HG02678 (cell line): ENCODE measurements around the gene LILRA5.
"Not testable (repeated sequence)": the region's sequence is repeated elsewhere in the genome, so short reads cannot be mapped to it uniquely, and the experiment has no call there.

ENCODE experiments used
- ATAC-seq: cut with Tn5 transposase; IDR thresholded peaks from one replicate; pipeline ENCODE4 v1.9.1; 2021; ENCODE audit warnings: mild to moderate bottlenecking, moderate library complexity; ENCODE audit not compliant: unreplicated experiment

The LILRA5 gene

DNA sequence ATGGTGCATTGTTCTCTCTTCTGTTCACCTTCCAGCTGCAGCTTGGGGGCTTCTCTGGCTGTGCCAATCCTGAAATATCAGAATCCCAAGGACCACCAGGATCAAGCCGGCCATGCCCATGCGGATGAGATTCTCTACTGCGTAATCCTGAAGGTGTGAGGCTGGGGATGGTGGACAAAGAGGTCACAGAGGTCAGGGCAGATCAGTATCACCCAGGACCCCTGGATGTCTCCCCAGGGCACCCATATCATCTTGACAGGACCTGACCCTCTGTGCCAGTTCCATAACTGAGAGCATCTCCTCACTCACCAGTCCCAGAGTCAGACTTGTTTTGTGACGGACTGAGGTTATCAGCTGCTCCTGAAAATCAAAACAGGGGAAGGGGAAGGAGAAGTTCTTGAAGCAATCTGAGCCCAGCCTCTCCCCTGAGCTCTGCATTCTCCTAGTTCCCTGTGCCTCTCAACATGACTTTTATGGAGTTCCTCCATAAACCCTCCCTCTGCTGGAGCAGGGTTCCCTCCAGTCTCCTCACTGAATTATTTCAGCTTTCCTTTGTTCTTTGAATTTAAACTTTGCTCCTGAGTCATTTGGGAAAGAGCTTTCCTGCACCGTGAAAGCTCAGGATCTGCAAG, 5.5 kb downstream of the LILRA5 start:
- ATAC-seq = no peak

DNA sequence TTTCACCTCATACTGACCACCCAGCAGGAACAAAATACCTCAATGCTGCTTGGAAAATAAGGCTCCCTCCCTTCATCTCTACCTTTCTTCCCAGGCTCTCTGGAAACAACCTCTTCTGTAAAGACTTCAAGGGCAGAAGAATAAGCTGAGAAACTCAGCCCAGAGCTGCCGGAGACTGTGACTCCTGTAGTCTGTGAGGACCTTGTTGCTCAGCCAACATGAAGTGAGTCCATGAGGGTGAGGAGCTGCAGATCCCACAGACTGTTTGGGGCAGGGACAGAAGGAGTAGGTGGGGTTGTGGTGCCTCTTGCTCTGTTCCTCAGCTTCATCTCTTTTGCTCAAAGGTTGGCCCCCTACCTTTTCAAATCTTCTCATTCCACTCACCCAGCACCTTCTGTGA, 7.8 kb downstream of the LILRA5 start:
- no peak for ATAC-seq

DNA sequence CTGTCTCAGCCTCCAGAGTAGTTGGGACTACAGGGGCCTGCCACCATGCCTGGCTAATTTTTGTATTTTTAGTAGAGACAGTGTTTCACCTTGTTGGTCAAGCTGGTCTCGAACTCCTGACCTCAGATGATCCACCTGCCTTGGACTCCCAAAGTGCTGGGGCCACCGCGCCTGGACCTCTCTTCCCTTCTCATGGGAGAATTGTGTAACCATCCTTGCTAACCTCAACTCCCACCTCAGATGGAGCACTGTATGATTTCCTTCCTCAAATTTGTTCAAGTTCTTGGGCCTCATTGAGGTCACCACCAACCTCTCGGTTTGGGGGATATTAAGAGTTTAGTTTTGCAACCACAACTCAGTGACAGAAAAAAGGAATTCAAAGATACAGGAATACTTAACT, 10.7 kb downstream of the LILRA5 start:
- ATAC-seq = no peak

DNA sequence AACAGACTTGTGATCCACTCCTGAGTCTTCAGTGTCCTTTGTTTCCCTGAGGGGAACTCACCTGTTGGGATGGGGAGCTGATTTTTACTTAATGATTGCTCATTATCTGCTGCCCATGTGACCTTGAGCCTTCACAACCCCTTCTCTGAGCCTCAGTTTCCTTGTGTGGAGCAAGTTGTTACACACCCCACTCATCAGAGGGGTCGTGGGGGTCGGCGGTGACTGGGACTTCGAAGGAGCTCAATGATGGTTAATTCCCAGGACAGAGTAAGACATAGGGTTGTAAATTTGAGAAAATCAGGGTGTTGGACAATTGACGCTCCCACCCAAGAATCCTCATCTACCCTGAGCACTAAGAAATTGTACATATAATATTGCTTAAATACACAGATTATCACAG, 13.5 kb downstream of the LILRA5 start:
- no peak for ATAC-seq

DNA sequence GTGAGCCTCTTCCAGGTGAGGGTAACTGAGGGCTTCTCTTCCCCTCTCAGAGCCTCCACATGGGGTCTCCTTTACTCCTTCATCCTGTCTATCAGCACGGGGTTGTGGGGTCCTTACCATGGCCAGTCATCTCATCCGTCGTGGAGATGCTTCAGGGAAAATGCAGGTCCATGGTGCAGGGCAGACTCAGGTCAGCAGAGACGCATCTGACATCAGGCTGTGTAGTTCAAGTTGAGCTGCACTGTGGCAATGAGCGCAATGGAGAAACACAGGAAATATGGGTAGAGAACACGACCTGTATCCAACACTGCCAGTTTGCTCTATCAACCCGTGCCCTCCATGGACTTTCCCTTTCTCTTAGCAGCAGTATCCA, 13.9 kb downstream of the LILRA5 start:
- ATAC-seq = no peak

DNA sequence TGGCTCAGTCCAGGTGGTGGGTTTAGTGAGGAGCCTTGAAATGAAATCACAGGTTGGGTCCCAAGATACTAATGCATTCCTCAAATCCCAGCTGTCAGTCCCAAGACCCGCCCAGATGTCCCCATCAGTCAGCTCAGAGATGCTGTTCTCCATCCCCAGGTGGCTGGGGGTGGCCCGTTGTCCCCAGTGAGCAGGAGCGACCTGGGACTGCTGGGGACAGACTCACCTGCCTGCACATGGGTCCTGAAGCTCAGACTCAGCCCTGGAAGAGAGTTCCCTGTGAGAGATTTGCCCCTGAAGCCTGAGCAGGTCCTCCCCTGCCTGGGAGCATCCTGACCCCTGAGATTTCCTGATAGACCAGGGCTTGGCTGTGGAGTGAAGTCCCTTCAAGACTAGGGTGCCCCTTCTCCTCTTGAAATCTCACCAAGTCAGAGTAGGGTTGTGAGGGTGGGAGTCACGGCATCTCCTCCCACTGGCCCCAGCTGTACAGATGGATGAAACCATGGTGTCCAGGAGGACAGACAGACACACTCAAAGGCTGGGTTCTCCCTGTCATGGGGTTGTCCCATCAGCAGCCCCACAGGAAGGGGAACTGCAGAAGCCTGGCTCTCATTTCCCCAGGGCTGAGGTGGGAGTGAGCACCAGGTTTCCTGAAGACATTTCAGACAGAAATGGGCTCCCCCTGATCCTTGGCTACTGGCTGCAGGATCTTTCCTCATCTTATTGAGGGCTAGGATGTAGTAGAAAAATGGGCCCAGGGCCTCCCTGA, 14.4 kb downstream of the LILRA5 start:
- ATAC-seq = no peak

DNA sequence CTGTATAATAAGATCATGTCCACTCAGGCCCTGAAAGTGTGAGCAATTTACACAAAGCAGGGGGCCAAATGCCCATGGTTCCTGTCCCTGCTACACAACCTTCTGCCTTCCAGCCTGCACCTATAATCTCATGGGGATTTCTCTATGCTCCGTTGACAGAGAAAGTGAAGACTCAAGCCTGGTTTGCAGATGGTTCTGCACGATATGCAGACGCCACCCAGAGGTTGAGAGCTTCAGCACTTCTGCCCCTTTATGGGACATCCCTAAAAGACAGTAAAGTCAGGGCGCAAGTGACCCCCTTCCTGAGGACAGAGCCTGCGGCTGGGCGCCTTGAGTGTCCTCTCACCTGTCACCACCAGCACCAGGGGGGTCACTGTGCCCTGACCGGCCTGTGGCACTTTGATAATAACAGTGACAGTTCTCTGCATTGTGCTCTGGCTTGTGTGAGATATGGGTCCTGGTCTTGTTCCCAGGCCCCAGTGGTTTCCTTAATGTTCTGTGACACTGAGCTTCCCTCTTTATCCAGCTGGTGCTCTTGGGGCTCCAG, 15.1 kb downstream of the LILRA5 start:
- no peak for ATAC-seq

DNA sequence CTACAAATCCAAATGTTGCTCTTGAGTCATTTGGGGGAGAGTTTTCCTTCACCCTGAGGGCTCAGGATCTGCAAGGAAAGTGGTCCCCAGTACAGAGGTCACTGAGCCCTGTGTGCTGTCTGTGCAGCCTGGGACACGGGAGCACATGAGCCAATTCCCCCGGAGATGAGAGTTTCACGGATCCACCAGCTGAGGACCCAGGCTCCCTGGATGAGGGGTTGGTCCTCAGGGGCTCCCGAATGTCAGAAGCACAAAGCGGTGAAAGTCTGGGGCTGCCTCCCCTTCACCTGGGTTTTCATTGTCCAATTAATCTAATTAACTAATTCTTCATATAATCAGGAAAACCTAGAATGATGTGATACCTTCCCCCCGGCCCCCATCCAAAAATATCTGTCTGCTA, 18.4 kb downstream of the LILRA5 start:
- ATAC-seq = no peak

DNA sequence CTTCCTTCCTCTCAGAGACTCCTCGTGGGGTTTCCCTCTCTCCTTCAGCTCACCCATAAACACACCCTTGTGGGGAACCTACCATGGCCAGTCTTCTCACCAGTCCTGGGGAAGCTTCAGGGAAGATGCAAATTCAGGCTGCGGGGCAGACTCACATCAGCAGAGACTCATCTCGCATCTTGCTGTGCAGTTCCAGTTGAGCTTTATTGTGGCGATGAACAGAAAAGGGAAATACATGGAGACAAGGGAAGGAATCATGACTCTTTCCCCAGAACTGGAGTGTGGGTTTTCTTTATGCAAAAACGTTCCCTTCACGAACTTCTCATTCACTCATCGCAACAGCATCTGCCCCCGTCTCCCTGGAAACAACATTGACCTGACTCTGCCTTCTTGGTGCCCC, 23.8 kb downstream of the LILRA5 start:
- ATAC-seq = not testable (repeated sequence)

DNA sequence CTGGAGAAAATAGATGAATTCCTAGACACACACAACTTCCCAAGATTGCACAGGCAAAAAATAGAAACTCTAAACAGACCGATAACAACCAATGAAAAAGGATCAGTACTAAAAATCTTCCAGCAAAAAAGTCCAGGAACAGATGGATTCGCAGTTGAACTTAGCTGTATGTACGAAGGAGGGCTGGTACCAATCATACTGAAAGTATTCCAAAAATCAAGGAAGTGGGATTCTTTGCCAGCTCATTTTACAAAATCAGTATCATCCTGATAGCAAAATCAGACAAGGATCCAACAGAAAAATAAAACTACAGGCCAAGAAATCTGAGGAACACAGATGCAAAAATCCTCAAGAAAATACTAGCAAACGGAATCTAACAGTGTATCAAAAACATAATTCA, 25.5 kb downstream of the LILRA5 start:
- ATAC-seq = no peak

DNA sequence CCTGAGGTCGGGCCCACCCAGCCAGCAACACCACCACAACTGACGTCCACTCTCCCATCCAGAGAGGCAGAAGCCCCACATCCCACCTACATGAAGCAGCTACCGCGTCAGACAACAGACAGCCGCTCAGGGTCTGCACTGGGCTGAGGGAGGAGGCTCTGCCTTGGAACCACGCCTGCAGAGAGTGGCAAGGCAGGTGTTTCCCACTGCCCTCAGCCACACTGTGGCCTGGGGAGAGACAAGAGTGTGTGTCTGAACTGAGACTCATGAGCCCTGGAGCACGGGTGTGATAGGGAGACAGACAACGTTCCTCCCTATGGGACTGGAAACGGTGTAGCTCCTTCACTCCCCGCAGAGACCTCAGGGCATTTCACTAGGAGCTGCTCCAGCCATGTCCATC, 26.7 kb downstream of the LILRA5 start:
- ATAC-seq = not testable (repeated sequence)

DNA sequence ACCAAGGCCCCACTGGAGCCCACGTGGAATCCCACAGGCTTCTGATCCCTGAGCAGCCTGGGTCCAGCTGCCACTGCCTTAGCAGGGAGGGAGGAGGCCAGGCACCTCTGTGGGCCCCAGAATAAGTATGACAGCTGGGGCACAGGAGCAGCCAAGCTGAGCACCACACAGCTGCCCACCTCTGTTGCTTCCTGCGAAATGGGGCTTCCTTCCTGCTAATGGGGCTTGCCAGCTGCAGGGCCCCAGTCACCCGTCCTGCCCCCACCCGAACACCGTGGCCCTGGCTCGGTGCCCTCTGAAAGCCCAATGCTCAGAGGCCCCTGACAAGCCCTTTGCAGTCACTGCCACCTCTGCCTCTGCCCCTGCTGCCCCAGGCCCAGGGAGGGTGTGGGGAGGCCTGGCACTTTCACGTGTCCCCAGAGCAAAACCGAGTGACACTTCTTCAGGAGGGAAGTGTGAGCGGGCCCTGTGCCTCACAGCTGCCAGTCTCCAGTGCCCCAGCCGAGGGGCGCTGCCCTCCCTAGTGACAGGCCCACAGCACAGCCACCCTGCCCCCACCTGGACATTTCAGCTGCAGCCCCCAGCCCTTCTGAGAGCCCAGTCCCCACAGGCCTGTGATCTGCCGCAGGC, 27.4 kb downstream of the LILRA5 start:
- ATAC-seq = not testable (repeated sequence)

DNA sequence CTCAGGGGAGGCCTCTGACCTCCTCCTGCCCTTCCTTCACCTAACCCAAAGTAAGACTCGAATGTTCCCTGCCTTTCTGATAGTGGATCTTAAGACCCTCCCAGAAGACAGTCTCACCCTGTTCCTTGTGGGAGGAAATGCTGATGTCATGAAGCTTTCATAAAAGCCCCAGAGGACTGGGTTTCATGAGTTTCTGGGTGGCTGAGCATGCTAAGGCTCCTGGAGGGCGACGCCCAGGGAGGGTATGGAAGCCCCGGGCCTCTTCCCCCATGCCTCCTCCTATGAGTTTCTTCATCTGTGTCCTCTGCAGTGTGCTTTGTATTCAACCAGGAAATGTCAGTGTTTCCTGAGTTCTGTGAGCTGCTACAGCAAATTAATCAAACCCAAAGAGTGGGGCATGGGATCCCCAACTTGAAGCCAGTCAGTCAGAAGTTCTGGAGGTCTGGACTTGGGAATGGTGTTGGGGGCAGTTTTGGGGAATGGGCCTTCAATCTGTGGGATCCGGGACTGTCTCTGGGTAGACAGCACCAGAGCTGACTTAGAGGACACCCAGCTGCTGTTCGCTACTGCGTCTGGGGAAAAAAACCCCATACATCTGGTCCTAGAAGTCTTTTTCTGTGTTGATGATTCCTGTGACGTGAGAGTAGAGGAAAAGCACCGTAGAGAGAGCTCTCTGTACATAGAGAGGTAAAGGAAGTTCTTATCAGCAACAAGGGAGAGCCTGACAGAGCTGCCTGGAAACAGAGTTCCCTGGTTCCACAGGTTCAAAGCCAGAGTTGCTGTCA, 30.1 kb downstream of the LILRA5 start:
- ATAC-seq = no peak

DNA sequence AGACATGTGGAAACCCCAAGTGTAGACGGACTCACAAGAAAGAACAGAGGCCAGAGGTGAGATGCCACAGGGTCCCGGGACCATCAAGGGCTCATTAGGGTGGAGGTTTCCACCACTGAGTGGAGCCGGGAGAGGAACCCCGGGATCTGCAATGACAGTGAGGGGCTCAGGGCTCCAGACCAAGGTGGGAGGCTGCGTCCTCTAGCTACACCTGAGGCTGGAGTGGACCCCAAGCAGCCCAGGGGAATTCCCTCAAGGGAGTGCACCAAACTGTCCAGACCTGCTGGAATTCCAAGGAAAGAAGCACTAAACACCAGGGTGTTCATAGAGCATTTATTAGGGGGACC, 31.3 kb downstream of the LILRA5 start:
- ATAC-seq = not testable (repeated sequence)

DNA sequence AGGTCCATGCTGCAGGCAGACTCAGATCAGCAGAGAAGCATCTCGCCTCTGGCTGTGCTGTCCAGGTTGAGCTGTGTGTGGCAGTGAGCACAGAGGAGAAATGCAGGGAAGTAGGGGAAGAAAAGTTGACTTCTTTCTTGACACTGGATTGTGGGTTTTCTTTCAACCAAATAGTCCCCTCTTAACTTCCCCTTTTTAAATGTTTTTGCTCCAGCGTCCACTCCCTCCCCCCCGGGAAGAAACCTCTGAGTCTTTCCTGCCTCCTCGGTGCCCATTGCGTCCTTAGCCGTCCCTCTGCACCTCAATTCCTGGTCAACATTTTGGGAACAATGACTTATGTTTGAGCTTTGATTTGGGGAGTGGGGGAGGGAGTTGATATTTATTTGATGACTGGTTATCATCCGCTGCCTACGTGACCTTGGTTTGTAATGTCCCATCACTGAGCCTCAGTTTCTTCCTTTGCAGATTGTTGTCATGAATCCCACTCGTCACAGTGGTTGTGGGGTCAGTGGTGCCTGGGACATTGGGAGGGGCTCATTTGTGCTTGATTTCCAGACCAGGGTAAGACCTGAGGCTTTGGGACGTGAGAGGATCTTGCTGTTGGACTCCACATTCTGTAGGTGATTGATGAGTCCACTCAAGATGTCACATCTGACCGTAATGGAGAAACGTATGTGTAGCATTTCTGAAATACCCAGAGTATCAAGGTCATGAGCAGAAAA, 31.8 kb downstream of the LILRA5 start, which contains the start of gene LILRB2:
LILRB2 (minus strand) TSS at position 104 of the 722 bp plus-strand sequence. CDS start 614 bp downstream, outside the sequence.
- ATAC-seq = no peak

DNA sequence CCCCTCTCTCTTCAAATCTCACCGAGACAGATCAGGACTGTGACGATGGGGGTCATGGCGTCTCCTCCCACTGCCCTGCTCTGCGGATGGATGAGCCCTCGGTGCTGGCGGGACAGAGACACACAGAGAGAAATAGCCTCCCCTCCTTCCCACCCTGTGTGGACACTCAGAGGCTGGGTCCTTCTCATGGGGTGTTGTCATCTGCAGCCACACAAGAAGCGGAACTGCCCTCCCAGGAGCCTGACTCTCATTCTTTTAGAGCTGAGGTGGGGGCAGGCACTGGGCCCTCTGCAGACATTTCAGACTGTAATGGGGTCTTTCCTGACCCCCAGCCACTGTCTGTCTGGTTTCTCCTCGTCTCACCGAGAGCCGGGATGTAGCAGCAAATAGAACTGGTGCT, 32.5 kb downstream of the LILRA5 start:
- ATAC-seq = not testable (repeated sequence)

DNA sequence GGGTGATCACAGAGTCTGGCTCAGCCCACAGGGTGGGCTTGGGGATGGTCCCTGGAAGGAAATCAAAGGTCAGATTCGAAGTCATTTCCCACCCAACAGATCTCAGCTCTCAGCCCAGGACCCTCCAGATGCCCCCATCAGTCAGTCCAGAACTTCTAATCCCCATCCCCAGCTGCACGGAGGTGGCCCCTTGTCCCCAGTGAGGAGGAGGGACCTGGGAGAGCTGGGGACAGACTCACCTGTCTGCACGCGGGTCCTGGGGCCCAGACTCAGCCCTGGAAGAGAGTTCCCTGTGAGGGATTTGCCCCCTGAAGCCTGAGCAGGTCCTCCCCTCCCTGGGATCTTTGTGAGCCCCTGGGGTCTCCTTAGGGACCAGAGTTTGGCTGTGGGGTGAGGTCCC, 32.9 kb downstream of the LILRA5 start:
- not testable (repeated sequence) for ATAC-seq

DNA sequence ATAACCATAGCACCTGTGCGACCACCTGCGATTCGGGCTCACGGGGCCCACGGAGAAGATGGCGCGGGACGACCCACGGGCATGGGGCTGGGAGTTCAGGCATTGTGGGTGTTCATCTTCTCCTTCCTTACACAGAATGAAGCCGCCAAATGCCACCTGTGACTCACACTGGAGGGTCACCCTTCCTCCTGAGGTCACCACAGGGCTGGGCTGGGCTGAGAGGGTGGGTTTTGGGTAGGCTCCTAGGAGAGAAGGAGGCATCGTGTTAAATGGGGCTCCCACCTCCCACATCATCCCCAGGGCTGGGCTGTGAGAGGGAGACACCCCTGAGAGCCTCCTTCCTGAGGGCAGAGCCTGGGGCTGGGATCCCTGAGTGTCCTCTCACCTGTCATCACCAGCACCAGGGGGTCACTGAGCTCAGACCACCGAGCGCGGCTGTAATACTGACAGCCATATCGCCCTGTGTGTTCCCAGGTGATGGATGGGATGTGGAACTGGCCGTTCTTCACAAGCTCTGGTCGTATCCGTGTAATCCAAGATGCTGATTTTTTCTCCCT, 33.5 kb downstream of the LILRA5 start:
- no peak for ATAC-seq

DNA sequence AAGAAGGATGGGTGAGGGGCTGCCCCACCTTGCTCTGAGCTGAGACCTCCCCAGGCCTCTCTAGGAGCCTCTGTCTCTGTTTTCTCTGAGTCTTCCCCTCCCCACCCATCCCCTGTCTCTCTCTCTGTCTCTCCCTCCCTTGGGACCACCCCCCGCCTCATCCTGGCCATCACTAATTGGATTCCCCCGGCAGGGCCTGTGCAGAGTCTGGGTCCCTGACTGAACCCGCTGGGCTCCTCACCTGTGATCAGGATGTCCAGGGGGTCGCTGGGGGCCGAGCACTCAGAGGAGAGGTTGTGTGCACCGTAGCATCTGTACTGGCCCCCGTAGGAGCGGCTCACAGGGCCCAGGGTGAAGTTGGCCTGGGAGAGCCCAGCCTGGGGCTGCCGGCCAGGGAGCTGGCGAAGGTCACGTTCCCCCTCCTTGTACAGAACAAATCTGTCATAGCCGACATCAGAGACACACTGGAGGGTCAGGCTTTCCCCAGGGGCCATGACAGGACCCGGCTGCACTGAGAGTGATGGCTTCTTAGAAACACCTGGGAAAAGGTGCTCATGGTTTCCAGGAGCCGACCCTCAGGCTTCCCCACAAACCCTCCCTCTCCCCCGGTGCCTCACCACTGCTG, 34.3 kb downstream of the LILRA5 start:
- ATAC-seq = not testable (repeated sequence)

DNA sequence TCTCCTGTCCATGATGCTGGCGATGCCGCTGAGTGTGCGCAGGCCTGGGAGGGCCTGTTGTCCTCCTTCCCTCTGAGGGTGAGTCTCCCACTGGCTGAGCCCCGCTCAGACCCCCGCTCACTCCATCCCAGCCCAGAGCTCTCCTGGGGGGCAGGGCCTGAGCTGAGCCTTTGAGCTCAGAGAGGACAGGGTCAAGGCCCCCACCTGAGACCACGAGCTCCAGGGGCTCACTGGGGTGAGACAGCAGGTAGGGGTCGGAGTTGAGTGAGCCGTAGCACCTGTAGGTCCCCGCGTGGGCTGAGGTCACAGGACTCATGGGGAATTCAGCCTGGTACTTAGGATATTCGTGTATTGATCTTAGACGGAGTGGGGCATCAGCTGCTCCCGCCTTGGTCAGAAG, 34.9 kb downstream of the LILRA5 start:
- not testable (repeated sequence) for ATAC-seq
